HepG2 (cell line): ENCODE results near the gene DEPDC5. TPM values are rescaled to one million over a fixed set of nuclear protein-coding genes. Genes with fewer than 3 reads are reported as not detected.
"Not testable (repeated sequence)": the region's sequence is repeated elsewhere in the genome, so short reads cannot be mapped to it uniquely, and the experiment has no call there.

Experiments used
- ATAC-seq: fragments of 200-7000 bp; cut with Tn5 transposase; 3 replicates; pipeline ENCODE4 v1.9.1; 2020; ENCODE audit warnings: mild to moderate bottlenecking, moderate library complexity
- BruUV-seq: library from RNA; stranded (reverse); fragments of 400-500 nt; replicated peaks from 2 replicates; lab custom pipeline; 2021; lab: Mats Ljungman, UMichigan
- CTCF ChIA-PET: fragments of 300-600 bp; formaldehyde crosslinking; extraction: SDS; loops from one replicate; lab custom pipeline; 2021; ENCODE audit warnings: low total read pairs, inconsistent platforms, low intra/inter-chr PET ratio; lab: Yijun Ruan, JAX
- POLR2A ChIA-PET: fragments of 350-600 bp; sonication (Branson Sonifier 250); formaldehyde crosslinking; loops from one replicate; lab custom pipeline; 2020; ENCODE audit warnings: antibody characterized with exemption, inconsistent platforms; lab: Yijun Ruan, JAX
- DNase-seq: peaks from one replicate; pipeline ENCODE4 v3.0.0-alpha.2; 2015; ENCODE audit warnings: low spot score
- FAIRE-seq: peaks from 3 replicates; lab custom pipeline; 2011; peaks lifted over from hg19 to GRCh38; lab: Jason Lieb, UNC
- H2AFZ ChIP-seq: one replicate; pipeline ENCODE4 v1.6.1; 2011; ENCODE audit warnings: low read length, inconsistent platforms
- H3K27ac ChIP-seq: fragments of 300-600 bp; 3 replicates; pipeline ENCODE4 v1.8.0; 2011; ENCODE audit warnings: mixed run types, mild to moderate bottlenecking, mixed read lengths, low read length, inconsistent platforms; ENCODE audit not compliant: insufficient read depth; ENCODE audit errors: extremely low read length
- H3K27me3 ChIP-seq, 2 experiments: fragments of 200-600 bp in 1 of 2; 2 replicates in 1 of 2; 3 replicates in 1 of 2; pipeline versions ENCODE4 v1.6.0 to v1.8.0; 2011; ENCODE audit warnings: low read length in 2 of 2, mild to moderate bottlenecking in 2 of 2, moderate library complexity in 2 of 2, inconsistent platforms in 1 of 2; ENCODE audit not compliant: insufficient read depth in 2 of 2, control insufficient read depth in 1 of 2
- H3K36me3 ChIP-seq, 2 experiments: fragments of 200-600 bp in 1 of 2; replicated peaks in 1 of 2; 2 replicates in 1 of 2; 3 replicates in 1 of 2; pipeline versions ENCODE4 v1.5.1 to v1.8.0; 2011; ENCODE audit warnings: low read length in 2 of 2, inconsistent platforms in 1 of 2; ENCODE audit not compliant: insufficient read depth in 2 of 2, control insufficient read depth in 1 of 2
- H3K4me1 ChIP-seq: 2 replicates; pipeline ENCODE4 v1.5.1; 2012; ENCODE audit warnings: low read length, inconsistent platforms; ENCODE audit not compliant: insufficient read depth
- H3K4me2 ChIP-seq: 2 replicates; pipeline ENCODE4 v1.6.0; 2011; ENCODE audit warnings: low read depth, low read length, inconsistent platforms
- H3K4me3 ChIP-seq, 3 experiments: fragments of 200-600 bp in 1 of 3; sonication (generic), shearing (Covaris generic) in 1 of 3; replicated peaks in 1 of 3; 2 replicates each; pipeline ENCODE4 v1.5.1; 2011 to 2016; ENCODE audit warnings: low read length in 3 of 3, inconsistent platforms in 2 of 3, low read depth in 2 of 3, mild to moderate bottlenecking in 2 of 3, control low read depth in 1 of 3, mixed read lengths in 1 of 3; ENCODE audit not compliant: insufficient read depth in 1 of 3
- H3K79me2 ChIP-seq: one replicate; pipeline ENCODE4 v1.6.1; 2011; ENCODE audit warnings: low read length, inconsistent platforms; ENCODE audit not compliant: insufficient read depth
- H3K9ac ChIP-seq: 2 replicates; pipeline ENCODE4 v1.6.0; 2011; ENCODE audit warnings: mild to moderate bottlenecking, low read depth, low read length, inconsistent platforms; ENCODE audit not compliant: insufficient read depth
- H3K9me3 ChIP-seq: 2 replicates; pipeline ENCODE4 v1.5.1; 2012; ENCODE audit warnings: mild to moderate bottlenecking, low read length
- H4K20me1 ChIP-seq: 2 replicates; pipeline ENCODE4 v1.6.0; 2011; ENCODE audit warnings: inconsistent platforms, mild to moderate bottlenecking, low read length, moderate library complexity; ENCODE audit not compliant: insufficient read depth
- CBFB ChIP-seq: sonication (generic); formaldehyde crosslinking; IDR thresholded peaks from 2 replicates; pipeline ENCODE4 v1.4.0; 2020; ENCODE audit warnings: missing genetic modification reagents
- CENPX ChIP-seq: sonication (generic); formaldehyde crosslinking; IDR thresholded peaks from 2 replicates; pipeline ENCODE4 v1.9.0; 2021; ENCODE audit warnings: mild to moderate bottlenecking, missing genetic modification reagents, moderate library complexity
- STAG1 ChIP-seq: sonication (generic); formaldehyde crosslinking; IDR thresholded peaks from 2 replicates; pipeline ENCODE4 v1.4.0; 2020; ENCODE audit warnings: missing genetic modification reagents
- ZNF160 ChIP-seq: sonication (generic); formaldehyde crosslinking; IDR thresholded peaks from 2 replicates; pipeline ENCODE4 v1.8.0; 2022; ENCODE audit warnings: mild to moderate bottlenecking, inconsistent platforms, missing genetic modification reagents
- ZNF225 ChIP-seq: sonication (generic); formaldehyde crosslinking; IDR thresholded peaks from 2 replicates; pipeline ENCODE4 v1.4.0; 2020; ENCODE audit warnings: mild to moderate bottlenecking, missing genetic modification reagents
- ZNF556 ChIP-seq: sonication (generic); formaldehyde crosslinking; IDR thresholded peaks from 2 replicates; pipeline ENCODE4 v1.4.0; 2020; ENCODE audit warnings: mild to moderate bottlenecking, missing genetic modification reagents, borderline replicate concordance
- ZNF703 ChIP-seq: sonication (generic); formaldehyde crosslinking; IDR thresholded peaks from 2 replicates; pipeline ENCODE4 v1.5.1; 2020; ENCODE audit warnings: missing genetic modification reagents, mild to moderate bottlenecking, moderate library complexity, borderline replicate concordance
- WGBS: methylation state at CpG from one replicate; pipeline ENCODE4 v1.1.6; 2017; ENCODE audit warnings: low lambda C conversion rate; 5-methylcytosine and 5-hydroxymethylcytosine counted together
- in situ Hi-C: cut with HindIII; loops from 2 replicates; pipeline ENCODE4 v1.10.0; 2017; ENCODE audit warnings: low pct_unique_long_range_greater_than_20kb; ENCODE audit not compliant: extremely low pct_ligation_motif_present
- intact Hi-C: fragments of 100-400 bp; cut with micrococcal nuclease; formaldehyde crosslinking; loops from one replicate; pipeline ENCODE4 v1.10.0; 2022; ENCODE audit not compliant: unreplicated experiment
- polyA plus RNA-seq, 8 experiments: library from polyadenylated mRNA; depleted of rRNA in 3 of 8; stranded (reverse) in 7 of 8; unstranded in 1 of 8; fragments of >200 nt; fragmentation: Illumina TruSeq in 4 of 8; extraction: Trizol in 4 of 8; gene quantifications; 2 replicates each; pipeline versions ENCODE4 v1.2.1 to v1.2.3, GENCODE V29; 2011 to 2016; ENCODE audit warnings: low read depth in 4 of 8, missing spikeins in 1 of 8, mixed read lengths in 1 of 8; ENCODE audit not compliant: insufficient read depth in 1 of 8
- total RNA-seq, 5 experiments: library from RNA; depleted of rRNA; stranded (reverse); fragments of >200 nt; fragmentation: Illumina TruSeq; extraction: Trizol; gene quantifications; 2 replicates each; pipeline ENCODE4 v1.2.3, GENCODE V29; 2016; ENCODE audit warnings: low read depth in 1 of 5
- TF ChIP-seq, protein P1 (sequence below): sonication (generic); formaldehyde crosslinking; IDR thresholded peaks from 2 replicates; pipeline ENCODE4 v1.4.0; 2020; ENCODE audit warnings: missing genetic modification reagents, mild to moderate bottlenecking, borderline replicate concordance
- TF ChIP-seq, protein P2 (sequence below): sonication (generic); formaldehyde crosslinking; IDR thresholded peaks from 2 replicates; pipeline ENCODE4 v1.5.0; 2020; ENCODE audit warnings: mild to moderate bottlenecking, missing genetic modification reagents

Gene DEPDC5
- total and polyA plus RNA-seq, 2 of the 13 experiments (the other 11 are each of a cell fraction or from before 2014, with no cell fraction given) = 9.8 to 12.4 TPM

DNA sequence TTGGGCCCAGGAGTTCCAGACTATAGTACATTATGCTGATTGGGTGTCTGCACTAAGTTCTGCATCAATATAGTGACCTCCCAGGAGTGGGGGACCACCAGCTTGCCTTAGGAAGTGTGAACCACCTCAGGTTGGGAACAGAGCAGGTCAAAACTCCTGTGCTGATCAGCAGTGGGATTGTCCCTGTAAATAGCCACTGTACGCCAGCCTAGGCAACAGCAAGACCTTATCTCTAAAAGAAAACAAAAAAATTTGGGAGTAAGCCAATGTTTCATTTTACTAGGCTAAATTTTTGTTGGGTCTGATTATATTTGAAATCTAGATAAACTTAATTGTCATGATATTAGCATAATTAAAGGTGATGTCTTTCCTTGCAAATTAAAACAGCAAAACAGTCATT, 3.4 kb downstream of the DEPDC5 start (continued):
- TF ChIP-seq ZNF556 (no peak), ZNF225 (CRISPR knock-in tag) (no peak), ZNF703 (CRISPR knock-in tag) (no peak), ZNF160 (CRISPR knock-in tag) (no peak), STAG1 (no peak), CBFB (CRISPR knock-in tag) (no peak), CENPX (no peak)
- TF ChIP-seq, protein P1, sequence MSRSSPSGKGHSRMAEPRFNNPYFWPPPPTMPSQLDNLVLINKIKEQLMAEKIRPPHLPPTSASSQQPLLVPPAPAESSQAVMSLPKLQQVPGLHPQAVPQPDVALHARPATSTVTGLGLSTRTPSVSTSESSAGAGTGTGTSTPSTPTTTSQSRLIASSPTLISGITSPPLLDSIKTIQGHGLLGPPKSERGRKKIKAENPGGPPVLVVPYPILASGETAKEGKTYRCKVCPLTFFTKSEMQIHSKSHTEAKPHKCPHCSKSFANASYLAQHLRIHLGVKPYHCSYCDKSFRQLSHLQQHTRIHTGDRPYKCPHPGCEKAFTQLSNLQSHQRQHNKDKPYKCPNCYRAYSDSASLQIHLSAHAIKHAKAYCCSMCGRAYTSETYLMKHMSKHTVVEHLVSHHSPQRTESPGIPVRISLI (CRISPR knock-in tag) = no peak
- TF ChIP-seq, protein P2, sequence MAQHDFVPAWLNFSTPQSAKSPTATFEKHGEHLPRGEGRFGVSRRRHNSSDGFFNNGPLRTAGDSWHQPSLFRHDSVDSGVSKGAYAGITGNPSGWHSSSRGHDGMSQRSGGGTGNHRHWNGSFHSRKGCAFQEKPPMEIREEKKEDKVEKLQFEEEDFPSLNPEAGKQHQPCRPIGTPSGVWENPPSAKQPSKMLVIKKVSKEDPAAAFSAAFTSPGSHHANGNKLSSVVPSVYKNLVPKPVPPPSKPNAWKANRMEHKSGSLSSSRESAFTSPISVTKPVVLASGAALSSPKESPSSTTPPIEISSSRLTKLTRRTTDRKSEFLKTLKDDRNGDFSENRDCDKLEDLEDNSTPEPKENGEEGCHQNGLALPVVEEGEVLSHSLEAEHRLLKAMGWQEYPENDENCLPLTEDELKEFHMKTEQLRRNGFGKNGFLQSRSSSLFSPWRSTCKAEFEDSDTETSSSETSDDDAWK (CRISPR knock-in tag) = no peak

DNA sequence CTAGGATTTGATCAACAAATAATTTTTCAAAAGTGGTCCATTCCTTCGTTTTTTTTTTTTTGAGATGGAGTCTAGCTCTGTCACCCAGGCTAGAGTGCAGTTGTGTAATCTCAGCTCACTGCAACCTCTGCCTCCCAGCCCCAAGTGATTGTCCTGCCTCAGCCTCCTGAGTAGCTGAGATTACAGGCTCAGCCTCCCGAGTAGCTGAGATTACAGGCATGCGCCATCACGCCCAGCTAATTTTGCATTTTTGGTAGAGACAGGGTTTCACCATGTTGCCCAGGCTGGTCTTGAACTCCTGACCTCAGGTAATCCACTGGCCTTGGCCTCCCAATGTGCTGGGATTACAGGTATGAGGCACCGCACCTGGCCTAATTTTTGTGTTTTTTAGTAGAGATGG, 5.0 kb downstream of the DEPDC5 start:
- POLR2A ChIA-PET = interaction anchor here (0.6 kb wide), 1 partner anchor 362 kb away, joined by 3 read pairs; no protein-coding TSS in a partner anchor
- CTCF ChIA-PET, H2AFZ ChIP-seq, intact Hi-C loops, BruUV-seq, H4K20me1 ChIP-seq, H3K4me3 ChIP-seq, H3K36me3 ChIP-seq, H3K4me2 ChIP-seq, H3K79me2 ChIP-seq, ATAC-seq, DNase-seq, FAIRE-seq, H3K27me3 ChIP-seq, H3K9ac ChIP-seq, H3K27ac ChIP-seq, H3K9me3 ChIP-seq: not testable (repeated sequence)
- H3K4me1 ChIP-seq = peaks cover 15% of the 10 kb centered on the region
- in situ Hi-C loops = loop anchor here (10.0 kb wide), 1 partner anchor 186 kb away; the partner anchor contains the start of gene YWHAH
- 97% methylated on average over 4 of the region's 5 CpGs for WGBS
